Measurements from ENCODE around the gene TOR2A.

TOR2A gene

GRCh38 chr9:127730262-127730661 is 4.8 kb downstream of the TOR2A start:
- Histone ChIP-seq H3K36me3 (ENCODE audit: insufficient read depth, low read length) (no peaks in the 10 kb centered on the region), H3K27me3 (ENCODE audit: insufficient read depth, low read length, poor library complexity, severe bottlenecking) (no peaks in the 10 kb centered on the region), H3K4me2 (ENCODE audit: low read depth, low read length, poor library complexity, severe bottlenecking) (no peak overlapping the region), H3K4me1 (ENCODE audit: insufficient read depth, low read length, poor library complexity, severe bottlenecking) (peaks cover 10% of the 10 kb centered on the region), H3K79me2 (ENCODE audit: insufficient read depth, low read length) (peaks cover 9% of the 10 kb centered on the region), H3K9me3 (ENCODE audit: insufficient read depth, low read depth, low read length) (no peaks in the 10 kb centered on the region), H3K9ac (ENCODE audit: low read depth, low read length, poor library complexity, severe bottlenecking) (no peak overlapping the region), H3F3A (ENCODE audit: low read depth) (no peaks in the 10 kb centered on the region), H2AFZ (ENCODE audit: low read length) (no peak overlapping the region), H3K9me2 (replicated peaks; ENCODE audit: low read depth, low read length) (no peaks in the 10 kb centered on the region), H3K4me3 (ENCODE audit: low read length, poor library complexity, severe bottlenecking) (no peak overlapping the region), H4K20me1 (ENCODE audit: insufficient read depth, low read length, poor library complexity, severe bottlenecking) (peaks cover 5% of the 10 kb centered on the region)
- TF ChIP-seq CTCF (conservative IDR thresholded peaks at IDR 0.05; ENCODE audit: low read length) (no peak), EZH2phosphoT487 (IDR thresholded peaks at IDR 0.05; ENCODE audit: borderline replicate concordance) (no peak)

GRCh38 chr9:127729522-127730256 is 5.4 kb downstream of the TOR2A start:
- Histone ChIP-seq H3K4me3 (ENCODE audit: low read length, poor library complexity, severe bottlenecking) (no peak overlapping the region), H3K36me3 (ENCODE audit: insufficient read depth, low read length) (no peaks in the 10 kb centered on the region), H3K4me2 (ENCODE audit: low read depth, low read length, poor library complexity, severe bottlenecking) (no peak overlapping the region), H3F3A (ENCODE audit: low read depth) (no peaks in the 10 kb centered on the region), H3K9me3 (ENCODE audit: insufficient read depth, low read depth, low read length) (no peaks in the 10 kb centered on the region), H3K9ac (ENCODE audit: low read depth, low read length, poor library complexity, severe bottlenecking) (no peak overlapping the region), H3K4me1 (ENCODE audit: insufficient read depth, low read length, poor library complexity, severe bottlenecking) (peaks cover 10% of the 10 kb centered on the region), H3K79me2 (ENCODE audit: insufficient read depth, low read length) (peaks cover 9% of the 10 kb centered on the region), H2AFZ (ENCODE audit: low read length) (no peak overlapping the region), H3K9me2 (replicated peaks; ENCODE audit: low read depth, low read length) (no peaks in the 10 kb centered on the region), H4K20me1 (ENCODE audit: insufficient read depth, low read length, poor library complexity, severe bottlenecking) (peaks cover 5% of the 10 kb centered on the region), H3K27me3 (ENCODE audit: insufficient read depth, low read length, poor library complexity, severe bottlenecking) (no peaks in the 10 kb centered on the region)
- no peak for TF ChIP-seq EZH2phosphoT487 (IDR thresholded peaks at IDR 0.05; ENCODE audit: borderline replicate concordance)
- TF ChIP-seq CTCF (conservative IDR thresholded peaks at IDR 0.05; ENCODE audit: low read length): no peak

- H3K4me3 ChIP-seq (ENCODE audit: low read length, poor library complexity, severe bottlenecking): no peak overlapping the region
- H3K79me2 ChIP-seq (ENCODE audit: insufficient read depth, low read length): peaks cover 3% of the 10 kb centered on the region; the same call in 1 of the 2 replicates
- no peak overlapping the region for H3K4me2 ChIP-seq (ENCODE audit: low read depth, low read length, poor library complexity, severe bottlenecking)
- H3K27me3 ChIP-seq (ENCODE audit: insufficient read depth, low read length, poor library complexity, severe bottlenecking): no peaks in the 10 kb centered on the region
- peaks cover 4% of the 10 kb centered on the region for H3K4me1 ChIP-seq (ENCODE audit: insufficient read depth, low read length, poor library complexity, severe bottlenecking)
- TF ChIP-seq CTCF (conservative IDR thresholded peaks at IDR 0.05; ENCODE audit: low read length): no peak
- no peak for TF ChIP-seq EZH2phosphoT487 (IDR thresholded peaks at IDR 0.05; ENCODE audit: borderline replicate concordance)
- no peaks in the 10 kb centered on the region for H3K9me3 ChIP-seq (ENCODE audit: insufficient read depth, low read depth, low read length)
- no peak overlapping the region for H2AFZ ChIP-seq (ENCODE audit: low read length)
- H3K9me2 ChIP-seq (replicated peaks; ENCODE audit: low read depth, low read length): no peaks in the 10 kb centered on the region
- no peaks in the 10 kb centered on the region for H3K36me3 ChIP-seq (ENCODE audit: insufficient read depth, low read length)
- no peaks in the 10 kb centered on the region for H3F3A ChIP-seq (ENCODE audit: low read depth)
- H4K20me1 ChIP-seq (ENCODE audit: insufficient read depth, low read length, poor library complexity, severe bottlenecking): peaks cover under 1% of the 10 kb centered on the region
- no peak overlapping the region for H3K9ac ChIP-seq (ENCODE audit: low read depth, low read length, poor library complexity, severe bottlenecking)
These were observed 6.3 kb downstream of the TOR2A start for GRCh38 chr9:127728808-127729207.

All from Loucy (cell line).